Measurements from ENCODE around the gene GPR180. TPM values are rescaled to one million over a fixed set of nuclear protein-coding genes. Genes with fewer than 3 reads are reported as not detected.

The GPR180 gene
- total RNA-seq, 2 donors from 2014 or later = 6.6 to 6.9 TPM

GRCh38 chr13:94620286-94620896, 18.7 kb downstream of the GPR180 start:
- Mint-ChIP-seq H3K4me1 (peaks cover 2% of the 10 kb centered on the region), H3K27ac (no peak overlapping the region), H3K9me3 (no peaks in the 10 kb centered on the region), H3K4me3 (no peak overlapping the region), H3K36me3 (ENCODE audit: low read depth) (peaks cover 36% of the 10 kb centered on the region), H3K27me3 (ENCODE audit: insufficient read depth) (no peaks in the 10 kb centered on the region)
- DNase-seq = peak; percentile 77
- no peak overlapping the region for H3K27ac ChIP-seq (ENCODE audit: low read depth, low read length)
- no peaks in the 10 kb centered on the region for H3K9me3 ChIP-seq (ENCODE audit: control insufficient read depth, low read length)
- H3K27me3 ChIP-seq (ENCODE audit: control insufficient read depth, insufficient read depth, low read length, poor library complexity, severe bottlenecking) = no peaks in the 10 kb centered on the region
- 84 to 100% methylated on average over 1 to 2 of the region's 2 CpGs for WGBS, 2 experiments (ENCODE audit: insufficient coverage in 1 of 2, insufficient read length in 1 of 2)
- H3K4me1 ChIP-seq (ENCODE audit: control insufficient read depth, insufficient read depth, low read length) = no peaks in the 10 kb centered on the region
- H3K4me3 ChIP-seq (ENCODE audit: low read length) = no peak overlapping the region
- peak; percentile 92 for TF ChIP-seq CTCF (conservative IDR thresholded peaks at IDR 0.05)
- H3K36me3 ChIP-seq (ENCODE audit: control insufficient read depth, insufficient read depth, low read length) = peaks cover 46% of the 10 kb centered on the region
- no peak overlapping the region for H3K9ac ChIP-seq (ENCODE audit: extremely low read depth, low read length, poor library complexity, severe bottlenecking)

- Mint-ChIP-seq H3K4me3 (no peak overlapping the region), H3K27ac (no peak overlapping the region), H3K27me3 (ENCODE audit: insufficient read depth) (no peaks in the 10 kb centered on the region), H3K9me3 (no peaks in the 10 kb centered on the region), H3K4me1 (peaks cover 2% of the 10 kb centered on the region), H3K36me3 (ENCODE audit: low read depth) (peaks cover 41% of the 10 kb centered on the region)
- H3K4me1 ChIP-seq (ENCODE audit: control insufficient read depth, insufficient read depth, low read length) = no peaks in the 10 kb centered on the region
- H3K9me3 ChIP-seq (ENCODE audit: control insufficient read depth, low read length) = no peaks in the 10 kb centered on the region
- TF ChIP-seq CTCF (conservative IDR thresholded peaks at IDR 0.05) = no peak
- no peak for DNase-seq
- no peaks in the 10 kb centered on the region for H3K27me3 ChIP-seq (ENCODE audit: control insufficient read depth, insufficient read depth, low read length, poor library complexity, severe bottlenecking)
- H3K27ac ChIP-seq (ENCODE audit: low read depth, low read length) = no peak overlapping the region
- WGBS, 2 experiments (ENCODE audit: insufficient coverage in 1 of 2, insufficient read length in 1 of 2) = no CpG with 5 or more reads among the region's 2 CpGs
- no peak overlapping the region for H3K4me3 ChIP-seq (ENCODE audit: low read length)
- H3K36me3 ChIP-seq (ENCODE audit: control insufficient read depth, insufficient read depth, low read length) = peaks cover 59% of the 10 kb centered on the region
- no peak overlapping the region for H3K9ac ChIP-seq (ENCODE audit: extremely low read depth, low read length, poor library complexity, severe bottlenecking)
These were observed 20.7 kb downstream of the GPR180 start for GRCh38 chr13:94622344-94622743.

GRCh38 chr13:94623316-94623715, 21.7 kb downstream of the GPR180 start:
- Histone ChIP-seq H3K4me3 (ENCODE audit: low read length) (no peak overlapping the region), H3K27ac (ENCODE audit: low read depth, low read length) (no peak overlapping the region), H3K9me3 (ENCODE audit: control insufficient read depth, low read length) (no peaks in the 10 kb centered on the region), H3K9ac (ENCODE audit: extremely low read depth, low read length, poor library complexity, severe bottlenecking) (no peak overlapping the region), H3K36me3 (ENCODE audit: control insufficient read depth, insufficient read depth, low read length) (peaks cover 64% of the 10 kb centered on the region), H3K4me1 (ENCODE audit: control insufficient read depth, insufficient read depth, low read length) (no peaks in the 10 kb centered on the region), H3K27me3 (ENCODE audit: control insufficient read depth, insufficient read depth, low read length, poor library complexity, severe bottlenecking) (no peaks in the 10 kb centered on the region)
- H3K9me3 Mint-ChIP-seq = no peaks in the 10 kb centered on the region
- WGBS, 2 experiments (ENCODE audit: insufficient coverage in 1 of 2, insufficient read length in 1 of 2) = 93% methylated on average over 3 of the region's 4 CpGs; no CpG with 5 or more reads in 1 of the 2 experiments
- TF ChIP-seq CTCF (conservative IDR thresholded peaks at IDR 0.05) = no peak
- H3K27me3 Mint-ChIP-seq (ENCODE audit: insufficient read depth) = no peaks in the 10 kb centered on the region
- no peak for DNase-seq
- peaks cover 44% of the 10 kb centered on the region for H3K36me3 Mint-ChIP-seq (ENCODE audit: low read depth)
- no peak overlapping the region for H3K4me3 Mint-ChIP-seq
- no peak overlapping the region for H3K27ac Mint-ChIP-seq
- H3K4me1 Mint-ChIP-seq = peaks cover 2% of the 10 kb centered on the region

All from endodermal cell (in vitro differentiated cells).